GM12864 (cell line): ENCODE results near the gene LETM1.

Experiments
- DNase-seq: peaks from one replicate; pipeline ENCODE4 v3.0.0-alpha.2; 2011; ENCODE audit warnings: low read depth
- H3K4me3 ChIP-seq: 2 replicates; pipeline ENCODE4 v1.5.1; 2011; ENCODE audit warnings: mild to moderate bottlenecking, low read depth, low read length, control low read depth
- TF ChIP-seq, protein P1 (sequence below): IDR thresholded peaks from 2 replicates; pipeline ENCODE4 v1.5.1; 2011; ENCODE audit warnings: low read depth, mild to moderate bottlenecking, moderate library complexity, low read length, control low read depth, inconsistent platforms; ENCODE audit errors: missing control alignments

LETM1 gene

DNA sequence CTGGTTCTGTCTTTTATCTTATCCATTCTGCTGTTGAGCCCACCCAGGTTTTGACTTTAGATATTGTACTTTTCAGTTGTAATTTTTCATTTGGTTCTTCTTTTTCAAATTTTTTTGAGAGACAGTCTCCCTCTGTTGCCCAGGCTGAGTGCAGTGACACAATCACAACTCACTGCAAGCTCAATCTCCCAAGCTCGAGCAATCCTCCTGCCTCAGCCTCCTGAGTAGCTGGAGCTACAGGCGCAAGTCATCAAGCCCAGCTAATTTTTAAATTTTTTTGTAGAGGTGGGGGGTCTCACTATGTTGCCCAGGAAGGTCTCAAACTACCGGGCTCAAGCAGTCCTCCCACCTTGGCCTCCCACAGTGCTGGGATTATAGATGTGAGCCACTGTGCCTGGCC is 25.7 kb downstream of the LETM1 start:
- DNase-seq = no peak
- H3K4me3 ChIP-seq = no peak overlapping the region
- TF ChIP-seq, protein P1, sequence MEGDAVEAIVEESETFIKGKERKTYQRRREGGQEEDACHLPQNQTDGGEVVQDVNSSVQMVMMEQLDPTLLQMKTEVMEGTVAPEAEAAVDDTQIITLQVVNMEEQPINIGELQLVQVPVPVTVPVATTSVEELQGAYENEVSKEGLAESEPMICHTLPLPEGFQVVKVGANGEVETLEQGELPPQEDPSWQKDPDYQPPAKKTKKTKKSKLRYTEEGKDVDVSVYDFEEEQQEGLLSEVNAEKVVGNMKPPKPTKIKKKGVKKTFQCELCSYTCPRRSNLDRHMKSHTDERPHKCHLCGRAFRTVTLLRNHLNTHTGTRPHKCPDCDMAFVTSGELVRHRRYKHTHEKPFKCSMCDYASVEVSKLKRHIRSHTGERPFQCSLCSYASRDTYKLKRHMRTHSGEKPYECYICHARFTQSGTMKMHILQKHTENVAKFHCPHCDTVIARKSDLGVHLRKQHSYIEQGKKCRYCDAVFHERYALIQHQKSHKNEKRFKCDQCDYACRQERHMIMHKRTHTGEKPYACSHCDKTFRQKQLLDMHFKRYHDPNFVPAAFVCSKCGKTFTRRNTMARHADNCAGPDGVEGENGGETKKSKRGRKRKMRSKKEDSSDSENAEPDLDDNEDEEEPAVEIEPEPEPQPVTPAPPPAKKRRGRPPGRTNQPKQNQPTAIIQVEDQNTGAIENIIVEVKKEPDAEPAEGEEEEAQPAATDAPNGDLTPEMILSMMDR = no peak

DNA sequence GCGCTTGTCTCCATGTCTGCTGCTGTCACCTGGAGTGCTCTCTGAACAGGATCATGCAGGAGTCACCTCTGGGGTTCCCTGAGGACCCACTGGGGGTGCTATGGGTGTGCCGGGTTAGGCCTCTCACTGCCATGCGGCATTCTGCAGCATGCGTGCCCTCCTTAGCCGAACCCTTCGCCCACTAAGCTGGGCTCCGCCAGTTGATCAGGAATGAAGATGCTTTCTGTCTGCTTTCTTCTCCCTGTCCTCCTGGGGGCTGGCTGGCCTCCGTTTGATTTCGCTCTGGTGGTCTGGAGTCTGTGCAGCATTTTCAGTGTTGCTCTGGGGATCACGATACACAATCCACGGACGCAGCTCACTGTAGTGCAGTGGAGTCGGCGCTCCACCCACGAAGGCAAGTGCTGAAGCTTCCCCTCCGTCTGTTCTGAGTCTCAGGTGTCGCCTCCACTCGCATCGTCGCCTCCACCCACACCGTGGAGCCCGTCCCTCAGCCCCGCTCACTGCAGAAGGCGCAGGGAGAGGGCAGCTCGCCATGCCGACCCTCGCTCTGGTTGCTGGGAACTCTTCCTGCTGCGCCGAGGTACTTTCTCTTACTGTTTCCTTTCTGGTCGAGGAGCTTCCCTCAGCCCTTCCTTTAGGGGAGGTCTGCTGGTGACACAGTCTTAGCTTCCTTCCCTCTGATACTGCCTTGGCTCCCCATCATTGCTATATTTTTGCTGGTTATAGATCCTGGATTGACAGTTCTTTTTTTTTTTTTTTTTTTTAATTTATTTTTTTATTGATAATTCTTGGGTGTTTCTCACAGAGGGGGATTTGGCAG is 29.2 kb downstream of the LETM1 start:
- no peak for DNase-seq

DNA sequence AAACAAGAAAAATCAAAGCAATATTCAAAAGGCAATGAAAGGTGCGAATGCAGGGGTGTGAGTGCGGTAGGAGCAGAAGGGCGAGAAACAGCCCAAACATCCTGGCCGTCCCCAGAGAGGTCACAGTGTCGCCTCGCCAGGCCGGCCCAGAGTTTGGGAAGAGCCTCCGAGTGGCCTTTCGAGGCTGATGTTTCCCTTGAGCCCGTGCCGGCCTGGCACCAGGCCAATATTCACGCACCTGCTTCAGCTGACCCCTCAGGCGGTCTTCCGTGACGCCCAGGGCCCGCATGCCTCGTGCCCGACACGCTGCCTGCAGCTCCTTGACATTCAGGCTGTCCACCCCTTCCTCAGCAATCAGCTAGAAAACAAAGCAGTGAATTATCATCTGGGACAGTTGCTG is 30.6 kb downstream of the LETM1 start:
- no peak for DNase-seq
- TF ChIP-seq, protein P1 = no peak
- no peak overlapping the region for H3K4me3 ChIP-seq

More for the DNA sequence above, 29.2 kb downstream of the LETM1 start:
- TF ChIP-seq, protein P1 = no peak
- H3K4me3 ChIP-seq = no peak overlapping the region

DNA sequence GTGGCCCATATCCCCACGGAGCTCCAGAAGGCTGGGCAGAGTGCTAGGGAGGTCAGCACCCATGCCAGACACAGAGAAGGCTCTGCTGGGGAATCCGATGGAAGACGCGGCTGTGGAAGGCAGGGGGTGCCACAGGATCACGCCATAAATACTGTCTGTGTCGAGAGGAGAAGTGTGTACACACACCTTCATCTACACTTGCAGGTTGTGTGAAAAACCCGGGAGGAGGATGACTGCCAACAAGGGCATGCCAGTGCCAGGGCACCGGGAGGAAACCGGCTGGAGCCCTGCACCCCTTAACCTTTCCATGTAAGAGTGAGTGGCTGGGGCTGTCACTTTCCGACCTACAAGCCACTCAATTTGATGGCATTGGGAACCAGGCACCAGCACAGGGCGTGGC is 31.2 kb downstream of the LETM1 start:
- no peak overlapping the region for H3K4me3 ChIP-seq
- DNase-seq = no peak
- TF ChIP-seq, protein P1 = no peak

DNA sequence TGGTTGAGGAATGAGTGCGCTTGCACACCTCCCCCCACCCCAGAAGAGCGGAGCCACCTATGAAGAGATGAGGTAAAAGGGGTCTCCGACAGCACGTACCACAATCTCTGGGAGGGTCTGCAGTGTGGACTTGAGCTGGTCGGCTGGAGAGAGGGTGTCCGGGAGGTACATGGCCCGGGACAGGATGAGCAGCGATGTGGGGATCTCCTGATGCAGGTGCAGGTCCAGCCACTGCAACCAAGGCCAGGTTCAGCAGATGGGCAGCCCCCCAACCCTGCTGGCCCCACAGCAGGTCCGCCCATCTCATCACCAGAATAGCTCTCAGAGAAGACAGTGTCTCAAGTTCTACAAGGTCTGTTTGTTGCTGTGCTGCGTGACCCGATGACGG is 32.4 kb downstream of the LETM1 start:
- no peak for DNase-seq
- H3K4me3 ChIP-seq = no peak overlapping the region
- TF ChIP-seq, protein P1 = no peak

DNA sequence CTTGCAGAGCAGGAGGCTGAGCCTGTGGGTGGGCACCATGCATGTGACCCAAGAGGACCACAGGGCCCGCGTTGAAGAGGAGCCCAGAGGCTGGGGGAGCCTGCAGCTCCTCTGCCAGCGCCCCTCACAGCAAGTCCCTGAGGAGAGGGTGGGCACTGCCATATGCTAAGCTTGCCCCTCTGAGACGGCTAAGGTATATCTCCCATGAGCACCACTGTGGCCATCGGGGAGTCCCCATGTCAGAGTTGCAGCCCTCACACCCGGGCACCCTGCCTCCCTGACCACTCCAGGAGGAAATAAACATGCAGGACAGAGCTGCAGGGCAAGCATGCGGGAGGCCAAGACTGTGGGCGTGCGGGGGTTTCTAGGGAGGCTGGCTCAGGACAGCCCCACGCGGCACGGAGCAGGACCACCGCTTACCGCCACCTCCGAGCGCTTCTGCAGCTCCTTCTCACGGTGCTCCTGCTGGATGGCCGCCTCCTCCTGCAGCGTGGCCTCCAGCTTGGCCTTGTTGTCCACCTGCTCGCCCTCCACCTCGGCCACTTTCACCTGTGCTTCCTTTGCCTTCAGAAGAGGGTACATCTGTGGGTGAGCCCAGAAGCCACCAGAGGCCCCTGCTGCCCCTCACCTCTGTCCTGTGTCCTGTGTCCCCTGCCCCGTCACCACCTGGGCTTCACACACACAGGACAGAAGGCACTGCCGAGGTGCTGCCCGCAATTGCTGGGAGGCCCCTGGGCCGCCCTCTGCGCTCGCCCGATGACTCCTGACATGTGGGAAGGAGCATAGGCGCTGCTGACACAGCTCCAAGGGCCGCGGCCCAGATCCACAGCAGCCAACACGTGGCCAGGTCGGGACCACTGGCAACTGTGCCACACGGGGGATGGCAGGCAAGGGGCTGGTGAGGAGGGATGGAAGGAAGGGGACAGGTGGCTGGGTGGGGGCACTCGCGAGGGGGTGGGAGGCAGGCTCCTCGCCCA is 33.1 kb downstream of the LETM1 start:
- DNase-seq = no peak
- no peak overlapping the region for H3K4me3 ChIP-seq

More for the DNA sequence above, 33.1 kb downstream of the LETM1 start:
- TF ChIP-seq, protein P1 = no peak
